PC-3 (cell line): ENCODE data around the gene NPAS2.

Source experiments
- CTCF ChIP-seq: fragments of 300-600 bp; sonication (generic); conservative IDR thresholded peaks from 2 replicates; pipeline ENCODE4 v1.5.1; 2017; ENCODE audit warnings: antibody characterized with exemption, low read depth, mild to moderate bottlenecking, low read length
- EZH2phosphoT487 ChIP-seq: fragments of 300-600 bp; sonication (generic); IDR thresholded peaks from 2 replicates; pipeline ENCODE4 v1.6.1; 2018; ENCODE audit warnings: mild to moderate bottlenecking, antibody characterized with exemption, low read length, borderline replicate concordance

GRCh38 chr2:100887713-100888495, 68.0 kb downstream of the NPAS2 start:
- TF ChIP-seq CTCF, result no peak
- TF ChIP-seq EZH2phosphoT487, result no peak
